ENCODE data around the gene MS4A1. TPM values are rescaled to one million over a fixed set of nuclear protein-coding genes. Genes with fewer than 3 reads are reported as not detected.

MS4A1 gene
- total RNA-seq, 1 experiment from 2014 or later, result not detected

GRCh38 chr11:60515144-60515855 is 59.7 kb downstream of the MS4A1 start, which contains the start of gene MS4A13:
Gene MS4A13 (plus strand): TSS chr11:60515392. CDS start chr11:60518084, 2,692 bp downstream.
- Histone ChIP-seq H3K4me3 (ENCODE audit: low read depth, low read length, poor library complexity, severe bottlenecking) (no peak within 1 kb of the TSS), H3K27me3 (replicated peaks; ENCODE audit: insufficient read depth, low read depth, low read length, poor library complexity) (peaks cover 21% of the 10 kb centered on the region), H3K36me3 (ENCODE audit: insufficient read depth, low read length, poor library complexity, severe bottlenecking) (no peaks in the 10 kb centered on the region), H3K4me1 (ENCODE audit: insufficient read depth, low read length, poor library complexity, severe bottlenecking) (no peaks in the 10 kb centered on the region), H3K9me3 (ENCODE audit: low read depth, low read length, poor library complexity, severe bottlenecking) (no peaks in the 10 kb centered on the region), H3K27ac (ENCODE audit: low read depth, low read length, poor library complexity, severe bottlenecking) (no peak within 1 kb of the TSS)
- BruUV-seq (replicated peaks), result no TSS peak
- CTCF ChIA-PET, result no interaction called here
- intact Hi-C loops (cut with micrococcal nuclease; ENCODE audit: unreplicated experiment), result no loop called here
- no peak for DNase-seq (ENCODE audit: low spot score)
- POLR2A ChIA-PET (ENCODE audit: low non-redundant PET), result no interaction called here
- no peak for TF ChIP-seq EZH2 (IDR thresholded peaks at IDR 0.05; ENCODE audit: borderline replicate concordance, low read depth, low read length, poor library complexity, severe bottlenecking)
- no peak for TF ChIP-seq CTCF (conservative IDR thresholded peaks at IDR 0.05; ENCODE audit: low read depth, low read length)

Other genes with a start within 250 kb of the MS4A1 start
- gene MS4A4E, start 212.7 kb upstream of the MS4A1 start, total RNA-seq (2021), result not detected in 2 replicates
- not detected in 2 replicates for gene MS4A4A, start 175.2 kb upstream of the MS4A1 start, total RNA-seq (2021)
- not detected in 2 replicates for gene MS4A6E, start 128.6 kb upstream of the MS4A1 start, total RNA-seq (2021)
- gene MS4A7, start 77.3 kb upstream of the MS4A1 start, total RNA-seq (2021), result not detected in 2 replicates
- not detected in 2 replicates for gene MS4A14, start 59.4 kb upstream of the MS4A1 start, total RNA-seq (2021)
- gene MS4A5, start 26.3 kb upstream of the MS4A1 start, total RNA-seq (2021), result not detected in 2 replicates
- not detected in 2 replicates for gene MS4A12, start 36.9 kb downstream of the MS4A1 start, total RNA-seq (2021)
- gene MS4A13, start 59.5 kb downstream of the MS4A1 start, total RNA-seq (2021), result not detected in 2 replicates
- 1.4 and 1.5 TPM in 2 replicates for gene MS4A8, start 243.8 kb downstream of the MS4A1 start, total RNA-seq (2021)